Measurements from ENCODE around the gene KRTAP10-2.

KRTAP10-2 gene

GRCh38 chr21:44530221-44530902 is 20.9 kb downstream of the KRTAP10-2 start:
- no peak for TF ChIP-seq SIN3A (IDR thresholded peaks at IDR 0.05; ENCODE audit: borderline replicate concordance, insufficient read depth, low read length)
- no peak for TF ChIP-seq FOXP2 (optimal IDR thresholded peaks at IDR 0.05; ENCODE audit: borderline replicate concordance, extremely low read depth, extremely low read length, insufficient read depth)
- TF ChIP-seq REST (IDR thresholded peaks at IDR 0.05; ENCODE audit: insufficient read depth in 1 of 2, low read depth in 2 of 2, low read length in 2 of 2): no peak
- TF ChIP-seq POLR2AphosphoS5 (IDR thresholded peaks at IDR 0.05; ENCODE audit: low read depth, low read length): no peak
- no peak for TF ChIP-seq TAF1 (IDR thresholded peaks at IDR 0.05; ENCODE audit: borderline replicate concordance, insufficient read depth, low read length)

GRCh38 chr21:44529503-44530125 is 21.7 kb downstream of the KRTAP10-2 start:
- TF ChIP-seq TAF1 (IDR thresholded peaks at IDR 0.05; ENCODE audit: borderline replicate concordance, insufficient read depth, low read length) (no peak), FOXP2 (optimal IDR thresholded peaks at IDR 0.05; ENCODE audit: borderline replicate concordance, extremely low read depth, extremely low read length, insufficient read depth) (no peak), REST (IDR thresholded peaks at IDR 0.05; ENCODE audit: insufficient read depth in 1 of 2, low read depth in 2 of 2, low read length in 2 of 2) (no peak), POLR2AphosphoS5 (IDR thresholded peaks at IDR 0.05; ENCODE audit: low read depth, low read length) (no peak), SIN3A (IDR thresholded peaks at IDR 0.05; ENCODE audit: borderline replicate concordance, insufficient read depth, low read length) (no peak)

- no peak for TF ChIP-seq POLR2AphosphoS5 (IDR thresholded peaks at IDR 0.05; ENCODE audit: low read depth, low read length)
- no peak for TF ChIP-seq FOXP2 (optimal IDR thresholded peaks at IDR 0.05; ENCODE audit: borderline replicate concordance, extremely low read depth, extremely low read length, insufficient read depth)
- TF ChIP-seq REST (IDR thresholded peaks at IDR 0.05; ENCODE audit: insufficient read depth in 1 of 2, low read depth in 2 of 2, low read length in 2 of 2): no peak
- no peak for TF ChIP-seq SIN3A (IDR thresholded peaks at IDR 0.05; ENCODE audit: borderline replicate concordance, insufficient read depth, low read length)
- no peak for TF ChIP-seq TAF1 (IDR thresholded peaks at IDR 0.05; ENCODE audit: borderline replicate concordance, insufficient read depth, low read length)
Measured at GRCh38 chr21:44529011-44529421, 22.3 kb downstream of the KRTAP10-2 start.

- TF ChIP-seq SIN3A (IDR thresholded peaks at IDR 0.05; ENCODE audit: borderline replicate concordance, insufficient read depth, low read length): no peak
- TF ChIP-seq TAF1 (IDR thresholded peaks at IDR 0.05; ENCODE audit: borderline replicate concordance, insufficient read depth, low read length): no peak
- TF ChIP-seq FOXP2 (optimal IDR thresholded peaks at IDR 0.05; ENCODE audit: borderline replicate concordance, extremely low read depth, extremely low read length, insufficient read depth): no peak
- no peak for TF ChIP-seq REST (IDR thresholded peaks at IDR 0.05; ENCODE audit: insufficient read depth in 1 of 2, low read depth in 2 of 2, low read length in 2 of 2)
- TF ChIP-seq POLR2AphosphoS5 (IDR thresholded peaks at IDR 0.05; ENCODE audit: low read depth, low read length): no peak
Measured at GRCh38 chr21:44528634-44528995, 22.7 kb downstream of the KRTAP10-2 start.

Data from PFSK-1 (cell line).